ENCODE data around the gene GRM8. TPM values are rescaled to one million over a fixed set of nuclear protein-coding genes. Genes with fewer than 3 reads are reported as not detected.

The GRM8 gene
- total RNA-seq, 1 donor from 2014 or later = 8.1 TPM

- Mint-ChIP-seq H3K9me3 (no peaks in the 10 kb centered on the region), H3K4me3 (no peak overlapping the region), H3K27ac (no peak overlapping the region), H3K36me3 (no peaks in the 10 kb centered on the region), H3K27me3 (peaks cover 11% of the 10 kb centered on the region), H3K4me1 (ENCODE audit: unreplicated experiment) (no peaks in the 10 kb centered on the region)
- DNase-seq (ENCODE audit: extremely low spot score, unreplicated experiment) = no peak
- TF ChIP-seq CTCF (conservative IDR thresholded peaks at IDR 0.05) = no peak
Observed at GRCh38 chr7:126979722-126980121, 273.0 kb downstream of the GRM8 start.

GRCh38 chr7:126978865-126979264, 273.9 kb downstream of the GRM8 start:
- no peak for DNase-seq (ENCODE audit: extremely low spot score, unreplicated experiment)
- Mint-ChIP-seq H3K27me3 (peaks cover 11% of the 10 kb centered on the region), H3K4me1 (ENCODE audit: unreplicated experiment) (no peaks in the 10 kb centered on the region), H3K4me3 (no peak overlapping the region), H3K36me3 (no peaks in the 10 kb centered on the region), H3K9me3 (no peaks in the 10 kb centered on the region), H3K27ac (no peak overlapping the region)
- no peak for TF ChIP-seq CTCF (conservative IDR thresholded peaks at IDR 0.05)

DNA sequence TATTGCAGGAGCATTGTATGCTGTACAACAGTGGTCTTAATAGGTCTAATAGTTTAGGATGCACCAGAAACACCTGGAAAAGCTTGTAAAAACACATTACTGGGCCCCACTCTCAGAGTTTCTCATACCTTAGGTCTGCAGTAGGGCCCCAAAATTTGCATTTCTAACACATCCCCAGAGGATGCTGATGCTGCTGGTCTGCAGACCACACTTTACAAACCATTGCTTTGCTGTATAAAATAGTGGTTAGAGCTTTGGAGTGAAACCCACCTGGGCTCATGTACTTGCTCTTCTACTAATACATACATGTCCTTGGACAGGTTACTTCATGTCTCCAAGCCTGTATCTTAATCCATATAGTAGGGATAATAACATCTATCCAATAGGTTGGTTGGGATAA, 279.7 kb downstream of the GRM8 start:
- no peaks in the 10 kb centered on the region for H3K4me1 Mint-ChIP-seq (ENCODE audit: unreplicated experiment)
- no peak overlapping the region for H3K4me3 Mint-ChIP-seq
- no peak for DNase-seq (ENCODE audit: extremely low spot score, unreplicated experiment)
- TF ChIP-seq CTCF (conservative IDR thresholded peaks at IDR 0.05) = no peak
- no peak overlapping the region for H3K27ac Mint-ChIP-seq
- no peaks in the 10 kb centered on the region for H3K36me3 Mint-ChIP-seq
- H3K27me3 Mint-ChIP-seq = no peaks in the 10 kb centered on the region
- no peaks in the 10 kb centered on the region for H3K9me3 Mint-ChIP-seq

- Mint-ChIP-seq H3K4me1 (ENCODE audit: unreplicated experiment) (no peaks in the 10 kb centered on the region), H3K36me3 (no peaks in the 10 kb centered on the region), H3K9me3 (no peaks in the 10 kb centered on the region), H3K27me3 (no peaks in the 10 kb centered on the region), H3K27ac (no peak overlapping the region), H3K4me3 (no peak overlapping the region)
- TF ChIP-seq CTCF (conservative IDR thresholded peaks at IDR 0.05) = no peak
- no peak for DNase-seq (ENCODE audit: extremely low spot score, unreplicated experiment)
Observed at GRCh38 chr7:126972571-126972970, 280.2 kb downstream of the GRM8 start.

- DNase-seq (ENCODE audit: extremely low spot score, unreplicated experiment) = no peak
- Mint-ChIP-seq H3K27me3 (no peaks in the 10 kb centered on the region), H3K9me3 (no peaks in the 10 kb centered on the region), H3K4me3 (no peak overlapping the region), H3K4me1 (ENCODE audit: unreplicated experiment) (no peaks in the 10 kb centered on the region), H3K36me3 (no peaks in the 10 kb centered on the region), H3K27ac (no peak overlapping the region)
- no peak for TF ChIP-seq CTCF (conservative IDR thresholded peaks at IDR 0.05)
Observed at GRCh38 chr7:126959649-126960048, 293.1 kb downstream of the GRM8 start.

DNA sequence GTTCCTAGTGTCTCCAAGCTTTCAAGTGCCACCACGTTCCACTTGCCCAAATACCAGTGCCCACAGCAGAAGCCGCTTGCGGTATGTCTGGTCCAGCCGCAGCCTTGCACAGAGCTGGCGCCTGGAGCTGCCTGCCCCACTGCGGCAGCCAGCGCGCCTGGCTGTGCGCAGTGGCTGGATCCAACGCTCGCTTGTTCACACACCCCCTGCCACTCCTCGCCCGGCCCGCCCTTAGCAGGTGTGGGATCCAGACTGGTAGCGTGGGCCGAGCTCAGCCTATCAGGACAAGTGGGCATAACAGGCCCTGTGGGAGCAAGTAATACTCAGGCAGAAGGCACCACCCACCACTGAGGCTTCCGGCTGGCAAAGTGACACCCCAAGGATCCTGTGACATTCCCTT, 294.4 kb downstream of the GRM8 start:
- DNase-seq (ENCODE audit: extremely low spot score, unreplicated experiment) = no peak
- no peaks in the 10 kb centered on the region for H3K36me3 Mint-ChIP-seq
- no peak overlapping the region for H3K4me3 Mint-ChIP-seq
- no peak for TF ChIP-seq CTCF (conservative IDR thresholded peaks at IDR 0.05)
- no peak overlapping the region for H3K27ac Mint-ChIP-seq
- no peaks in the 10 kb centered on the region for H3K4me1 Mint-ChIP-seq (ENCODE audit: unreplicated experiment)
- H3K27me3 Mint-ChIP-seq = no peaks in the 10 kb centered on the region
- no peaks in the 10 kb centered on the region for H3K9me3 Mint-ChIP-seq
